OCI-LY7 (cell line): ENCODE results near the gene PAEP. TPM values are rescaled to one million over a fixed set of nuclear protein-coding genes. Genes with fewer than 3 reads are reported as not detected.
"Not testable (repeated sequence)": the region's sequence is repeated elsewhere in the genome, so short reads cannot be mapped to it uniquely, and the experiment has no call there.

ENCODE experiments used
- BruUV-seq: library from RNA; stranded (reverse); fragments of 400-500 nt; replicated peaks from 2 replicates; lab custom pipeline; 2021; lab: Mats Ljungman, UMichigan
- CTCF ChIA-PET: fragments of 300-600 bp; sonication (Branson Sonifier 250); formaldehyde crosslinking; loops from one replicate; lab custom pipeline; 2022; ENCODE audit warnings: antibody characterized with exemption; ENCODE audit not compliant: unreplicated experiment; lab: Charles Lee
- POLR2A ChIA-PET: fragments of 300-600 bp; sonication (Branson Sonifier 250); formaldehyde crosslinking; loops from one replicate; lab custom pipeline; 2022; ENCODE audit warnings: antibody characterized with exemption; lab: Charles Lee
- DNase-seq: peaks from one replicate; pipeline ENCODE4 v3.0.0-alpha.2; 2015; ENCODE audit warnings: low spot score
- H2AFZ ChIP-seq: fragments of 200-600 bp; sonication (generic), shearing (Covaris generic); 2 replicates; pipeline ENCODE4 v1.6.1; 2014; ENCODE audit warnings: mild to moderate bottlenecking, antibody characterized with exemption, low read length, moderate library complexity
- H3K27ac ChIP-seq: fragments of 200-600 bp; sonication (generic); 2 replicates; pipeline ENCODE4 v1.5.1; 2014; ENCODE audit warnings: mixed run types, low read depth, mild to moderate bottlenecking, moderate library complexity, low read length, inconsistent platforms; ENCODE audit not compliant: poor library complexity, severe bottlenecking
- H3K36me3 ChIP-seq: fragments of 200-600 bp; sonication (generic); 2 replicates; pipeline ENCODE4 v1.6.1; 2014; ENCODE audit warnings: mild to moderate bottlenecking, antibody characterized with exemption, low read length, moderate library complexity, mixed read lengths; ENCODE audit not compliant: insufficient read depth
- H3K4me1 ChIP-seq: fragments of 200-600 bp; sonication (generic); 2 replicates; pipeline ENCODE4 v1.5.1; 2014; ENCODE audit warnings: mild to moderate bottlenecking, low read length; ENCODE audit not compliant: insufficient read depth, poor library complexity, severe bottlenecking
- H3K4me2 ChIP-seq: fragments of 200-600 bp; sonication (generic); 2 replicates; pipeline ENCODE4 v1.6.1; 2014; ENCODE audit warnings: mild to moderate bottlenecking, low read length
- H3K4me3 ChIP-seq: fragments of 200-600 bp; sonication (generic); 2 replicates; pipeline ENCODE4 v1.5.1; 2014; ENCODE audit warnings: mild to moderate bottlenecking, low read depth, low read length; ENCODE audit not compliant: poor library complexity, severe bottlenecking
- H3K79me2 ChIP-seq: fragments of 200-600 bp; sonication (generic); 2 replicates; pipeline ENCODE4 v1.6.1; 2016; ENCODE audit warnings: low read depth, mild to moderate bottlenecking, low read length, moderate library complexity, mixed read lengths; ENCODE audit not compliant: insufficient read depth
- H3K9me2 ChIP-seq: fragments of 200-600 bp; sonication (generic); 2 replicates; pipeline ENCODE4 v1.6.1; 2016; ENCODE audit warnings: mild to moderate bottlenecking, low read length, mixed read lengths; ENCODE audit not compliant: insufficient read depth
- H3K9me3 ChIP-seq: fragments of 200-600 bp; sonication (generic); 2 replicates; pipeline ENCODE4 v1.6.1; 2014; ENCODE audit warnings: mild to moderate bottlenecking, mixed run types, low read length, mixed read lengths
- H4K20me1 ChIP-seq: fragments of 200-600 bp; sonication (generic); 2 replicates; pipeline ENCODE4 v1.6.1; 2014; ENCODE audit warnings: mild to moderate bottlenecking, antibody characterized with exemption, low read length, moderate library complexity, mixed read lengths; ENCODE audit not compliant: insufficient read depth
- EZH2phosphoT487 ChIP-seq: fragments of 200-600 bp; sonication (generic); IDR thresholded peaks from 2 replicates; pipeline ENCODE4 v1.6.1; 2018; ENCODE audit warnings: low read depth, borderline replicate concordance, mild to moderate bottlenecking, mixed run types, antibody characterized with exemption, low read length, moderate library complexity, mixed read lengths
- intact Hi-C: fragments of 100-400 bp; cut with micrococcal nuclease; formaldehyde crosslinking; loops from one replicate; pipeline ENCODE4 v1.10.0; 2022; ENCODE audit not compliant: unreplicated experiment
- total RNA-seq, 2 experiments: library from RNA; depleted of rRNA in 1 of 2; stranded (reverse); fragments of >200 nt in 1 of 2; shearing (Covaris generic) in 1 of 2; gene quantifications; 2 replicates each; pipeline ENCODE4 v1.2.3, GENCODE V29; 2014 to 2022
- TF ChIP-seq, protein P1 (sequence below): fragments of 200-600 bp; sonication (generic); conservative IDR thresholded peaks from 2 replicates; pipeline ENCODE4 v1.5.1; 2014; ENCODE audit warnings: mild to moderate bottlenecking, antibody characterized with exemption, low read length, moderate library complexity, mixed read lengths

The PAEP gene
- total RNA-seq, 2 experiments from 2014 or later, result not detected

- CTCF ChIA-PET, result no interaction called here
- Histone ChIP-seq H3K4me2 (no peak overlapping the region), H4K20me1 (no peaks in the 10 kb centered on the region), H3K9me2 (no peaks in the 10 kb centered on the region), H3K79me2 (no peaks in the 10 kb centered on the region), H3K4me1 (no peaks in the 10 kb centered on the region), H3K4me3 (no peak overlapping the region), H3K27ac (no peak overlapping the region), H3K36me3 (no peaks in the 10 kb centered on the region), H3K9me3 (no peaks in the 10 kb centered on the region), H2AFZ (no peak overlapping the region)
- POLR2A ChIA-PET, result no interaction called here
- DNase-seq, result no peak
- no TSS peak for BruUV-seq
- no peak for TF ChIP-seq EZH2phosphoT487
- TF ChIP-seq, protein P1, sequence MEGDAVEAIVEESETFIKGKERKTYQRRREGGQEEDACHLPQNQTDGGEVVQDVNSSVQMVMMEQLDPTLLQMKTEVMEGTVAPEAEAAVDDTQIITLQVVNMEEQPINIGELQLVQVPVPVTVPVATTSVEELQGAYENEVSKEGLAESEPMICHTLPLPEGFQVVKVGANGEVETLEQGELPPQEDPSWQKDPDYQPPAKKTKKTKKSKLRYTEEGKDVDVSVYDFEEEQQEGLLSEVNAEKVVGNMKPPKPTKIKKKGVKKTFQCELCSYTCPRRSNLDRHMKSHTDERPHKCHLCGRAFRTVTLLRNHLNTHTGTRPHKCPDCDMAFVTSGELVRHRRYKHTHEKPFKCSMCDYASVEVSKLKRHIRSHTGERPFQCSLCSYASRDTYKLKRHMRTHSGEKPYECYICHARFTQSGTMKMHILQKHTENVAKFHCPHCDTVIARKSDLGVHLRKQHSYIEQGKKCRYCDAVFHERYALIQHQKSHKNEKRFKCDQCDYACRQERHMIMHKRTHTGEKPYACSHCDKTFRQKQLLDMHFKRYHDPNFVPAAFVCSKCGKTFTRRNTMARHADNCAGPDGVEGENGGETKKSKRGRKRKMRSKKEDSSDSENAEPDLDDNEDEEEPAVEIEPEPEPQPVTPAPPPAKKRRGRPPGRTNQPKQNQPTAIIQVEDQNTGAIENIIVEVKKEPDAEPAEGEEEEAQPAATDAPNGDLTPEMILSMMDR, result no peak
- intact Hi-C loops, result no loop called here
Observed at GRCh38 chr9:135531096-135531495, 30.5 kb upstream of the PAEP start.

DNA sequence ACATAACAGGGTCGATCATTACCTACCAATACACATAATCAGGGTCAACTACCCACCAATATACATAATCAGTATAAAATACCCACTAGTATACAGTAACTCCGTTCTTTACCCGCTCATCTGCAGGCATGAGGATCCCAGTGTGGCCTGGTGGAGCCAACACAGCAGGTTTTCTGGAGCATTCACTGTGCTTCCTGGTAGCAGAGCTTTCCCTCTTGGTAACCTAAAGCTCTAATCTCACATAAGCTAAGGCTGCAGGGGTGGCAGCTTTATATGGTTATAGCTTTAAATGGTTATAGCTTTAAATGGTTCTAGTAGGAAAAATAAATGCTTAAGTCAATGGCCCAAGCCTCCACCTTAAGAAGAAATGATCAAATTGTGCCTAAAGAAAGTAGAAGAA, 28.4 kb upstream of the PAEP start:
- DNase-seq, result peak; percentile 6
- H3K9me3 ChIP-seq, result no peaks in the 10 kb centered on the region
- no peak overlapping the region for H3K4me2 ChIP-seq
- POLR2A ChIA-PET, result no interaction called here
- no peak overlapping the region for H3K4me3 ChIP-seq
- TF ChIP-seq EZH2phosphoT487, result no peak
- TF ChIP-seq, protein P1, result no peak
- BruUV-seq, result no TSS peak
- no peaks in the 10 kb centered on the region for H4K20me1 ChIP-seq
- no peaks in the 10 kb centered on the region for H3K4me1 ChIP-seq
- H3K79me2 ChIP-seq, result no peaks in the 10 kb centered on the region
- no peaks in the 10 kb centered on the region for H3K36me3 ChIP-seq
- no peak overlapping the region for H2AFZ ChIP-seq
- H3K27ac ChIP-seq, result no peak overlapping the region
- H3K9me2 ChIP-seq, result no peaks in the 10 kb centered on the region
- intact Hi-C loops, result no loop called here
- CTCF ChIA-PET, result no interaction called here

DNA sequence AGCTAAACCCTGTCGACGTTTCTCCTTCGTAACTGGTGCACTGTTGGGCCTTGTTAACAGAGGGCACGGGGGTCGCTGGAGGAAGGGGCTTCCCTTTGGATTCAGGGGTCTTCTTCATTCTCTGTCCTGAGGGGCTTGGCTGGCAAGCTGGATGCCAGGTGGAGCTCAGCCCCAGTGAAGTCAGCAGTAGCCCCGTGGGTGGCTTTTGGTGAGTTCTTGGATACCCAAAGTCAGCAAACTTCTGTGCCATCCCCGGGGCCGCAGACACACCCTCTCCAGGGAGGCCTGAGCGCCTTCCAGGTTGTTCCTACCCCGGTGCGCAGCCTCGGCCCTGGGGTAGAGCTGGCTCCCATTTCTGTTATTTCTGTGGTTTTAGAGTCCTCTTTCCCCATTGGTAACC, 27.9 kb upstream of the PAEP start:
- TF ChIP-seq, protein P1, result no peak
- no peak for TF ChIP-seq EZH2phosphoT487
- Histone ChIP-seq H3K9me3 (no peaks in the 10 kb centered on the region), H3K4me1 (no peaks in the 10 kb centered on the region), H3K36me3 (no peaks in the 10 kb centered on the region), H3K4me3 (no peak overlapping the region), H3K79me2 (no peaks in the 10 kb centered on the region), H3K9me2 (no peaks in the 10 kb centered on the region), H2AFZ (no peak overlapping the region), H3K4me2 (no peak overlapping the region), H4K20me1 (no peaks in the 10 kb centered on the region), H3K27ac (no peak overlapping the region)
- POLR2A ChIA-PET, result no interaction called here
- CTCF ChIA-PET, result no interaction called here
- intact Hi-C loops, result no loop called here
- no TSS peak for BruUV-seq
- DNase-seq, result no peak

- H3K36me3 ChIP-seq, POLR2A ChIA-PET, H3K79me2 ChIP-seq, H3K4me1 ChIP-seq, H3K4me2 ChIP-seq, intact Hi-C loops, H2AFZ ChIP-seq, DNase-seq, BruUV-seq, H4K20me1 ChIP-seq, H3K9me3 ChIP-seq, H3K9me2 ChIP-seq, H3K27ac ChIP-seq, CTCF ChIA-PET, H3K4me3 ChIP-seq: not testable (repeated sequence)
Observed at GRCh38 chr9:135534192-135534711, 27.3 kb upstream of the PAEP start.
